Smooth muscle cell of the pulmonary artery (primary cell): Measurements from ENCODE around the gene CCR3. TPM values are rescaled to one million over a fixed set of nuclear protein-coding genes. Genes with fewer than 3 reads are reported as not detected.

Experiments
- total RNA-seq: library from RNA; depleted of rRNA; stranded (reverse); fragments of >200 nt; gene quantifications from 2 replicates; pipeline ENCODE4 v1.2.3, GENCODE V29; 2014

Gene CCR3
- total RNA-seq = not detected in 2 replicates

DNA sequence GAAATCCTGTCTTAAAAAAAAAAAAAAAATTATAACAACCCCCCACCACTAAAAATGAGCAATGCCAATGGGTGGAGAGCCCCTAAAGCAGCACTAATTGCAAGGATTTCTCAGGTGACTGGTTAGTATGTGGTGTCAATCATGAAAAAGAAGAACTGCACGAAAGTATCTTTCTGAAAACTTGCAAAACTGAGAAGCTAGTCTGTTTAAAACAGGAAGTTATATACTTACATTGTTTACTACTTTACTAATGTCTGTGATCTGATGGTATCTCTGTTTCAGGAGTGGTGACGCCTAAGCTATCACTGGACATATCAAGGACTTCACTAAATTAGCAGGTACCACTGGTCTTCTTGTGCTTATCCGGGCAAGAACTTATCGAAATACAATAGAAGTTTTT lies at the start of gene CCR3:
TSS of gene CCR3 (plus strand) at position 341 of the 400 bp plus-strand sequence. CDS start 22,699 bp downstream, outside the sequence.

DNA sequence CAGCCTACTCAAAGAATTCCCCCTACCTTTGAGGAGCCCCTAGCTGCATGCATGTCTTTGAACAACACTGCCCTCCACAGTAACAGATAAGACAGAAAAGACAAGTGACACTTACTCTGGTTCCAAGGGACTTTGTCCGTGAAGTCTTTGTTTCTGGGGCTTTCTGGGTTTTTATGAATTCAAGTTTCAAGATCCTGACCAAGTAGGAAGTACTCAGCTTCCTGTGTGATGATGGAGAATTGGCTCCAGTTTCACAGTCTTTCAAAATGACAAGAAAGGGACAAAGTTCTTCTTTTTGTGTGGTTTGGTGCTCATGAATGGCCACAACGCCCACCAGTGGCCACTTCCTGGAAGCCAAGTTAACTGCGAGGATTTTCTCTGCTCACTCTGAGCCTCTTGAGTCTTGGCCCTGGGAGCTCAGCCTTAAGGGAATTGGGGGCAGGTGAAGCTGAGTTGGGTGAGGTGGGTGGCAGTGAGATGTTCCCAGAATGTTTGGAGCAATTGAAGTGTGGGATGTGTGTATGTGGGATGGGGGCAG lies 34.0 kb upstream of the CCR3 start, which contains the start of gene CCR1:
TSS of gene CCR1 (minus strand) at position 147 of the 538 bp plus-strand sequence. CDS start 4,000 bp downstream, outside the sequence.

Other genes starting within 250 kb of the CCR3 start
- 56.8 and 63.1 TPM in 2 replicates for gene FYCO1, start 246.6 kb upstream of the CCR3 start, total RNA-seq
- not detected in 2 replicates for gene XCR1, start 215.0 kb upstream of the CCR3 start, total RNA-seq
- gene CCR1, start 34.1 kb upstream of the CCR3 start, total RNA-seq = 0.26 TPM in 1 of 2 replicates, not detected in the other
- not detected in 2 replicates for gene CCR2, start 111.7 kb downstream of the CCR3 start, total RNA-seq
- not detected in 2 replicates for gene CCR5, start 128.5 kb downstream of the CCR3 start, total RNA-seq
- gene CCRL2, start 164.8 kb downstream of the CCR3 start, total RNA-seq = 0.10 and 0.26 TPM in 2 replicates
- gene LTF, start 222.4 kb downstream of the CCR3 start, total RNA-seq = 1.7 TPM in 1 of 2 replicates, not detected in the other